Hematopoietic multipotent progenitor cell treated with erythropoietin and hydrocortisone succinate and interleukin-3 and kit ligand, for 6 days (in vitro differentiated cells): Measurements from ENCODE around the gene C8A.

Experiments used
- DNase-seq: peaks from one replicate; pipeline ENCODE4 v3.0.0-alpha.2; 2015

C8A gene

GRCh38 chr1:56897150-56898004 is 42.8 kb downstream of the C8A start:
- DNase-seq, result no peak

GRCh38 chr1:56898005-56898373 is 43.4 kb downstream of the C8A start:
- DNase-seq, result no peak

GRCh38 chr1:56898879-56899278 is 44.3 kb downstream of the C8A start:
- no peak for DNase-seq

DNA sequence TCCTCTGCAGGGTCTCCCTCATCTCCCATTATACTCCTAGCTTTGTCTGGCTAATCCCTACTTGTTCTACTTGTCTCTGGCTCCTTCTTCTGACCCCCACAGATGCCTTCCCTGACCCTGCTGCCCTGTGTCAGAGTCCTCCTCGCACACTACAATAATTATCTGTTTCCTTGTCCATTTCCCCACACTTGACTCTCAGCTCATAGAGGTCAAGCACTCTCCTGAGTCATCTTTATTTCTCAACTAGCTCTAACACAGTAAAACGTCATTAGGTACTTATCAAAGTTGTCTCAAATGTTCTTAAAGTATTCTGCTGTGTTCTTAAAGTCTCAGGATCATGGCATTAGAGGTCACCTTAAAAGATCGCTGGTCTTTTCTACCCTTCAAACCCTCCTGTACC is 47.1 kb downstream of the C8A start:
- no peak for DNase-seq

DNA sequence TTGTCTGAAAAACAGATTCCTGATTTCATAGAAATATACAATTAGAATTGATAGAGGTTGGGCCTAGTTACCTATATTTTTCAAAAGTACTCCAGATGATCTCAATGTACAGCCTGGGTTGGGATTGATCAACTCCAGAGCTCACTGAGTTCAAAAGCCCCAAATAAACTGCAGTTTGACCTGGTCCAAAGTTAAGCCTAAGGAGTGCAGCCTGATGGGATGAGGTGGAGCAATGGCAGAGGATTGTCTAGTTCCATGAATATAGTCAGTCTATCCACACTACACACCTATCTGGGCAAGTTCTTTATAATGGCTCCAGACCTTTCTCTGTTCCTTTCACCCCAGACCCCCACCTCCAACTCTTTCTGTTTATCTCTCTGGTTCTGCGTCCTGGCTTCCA is 49.2 kb downstream of the C8A start:
- DNase-seq, result no peak

DNA sequence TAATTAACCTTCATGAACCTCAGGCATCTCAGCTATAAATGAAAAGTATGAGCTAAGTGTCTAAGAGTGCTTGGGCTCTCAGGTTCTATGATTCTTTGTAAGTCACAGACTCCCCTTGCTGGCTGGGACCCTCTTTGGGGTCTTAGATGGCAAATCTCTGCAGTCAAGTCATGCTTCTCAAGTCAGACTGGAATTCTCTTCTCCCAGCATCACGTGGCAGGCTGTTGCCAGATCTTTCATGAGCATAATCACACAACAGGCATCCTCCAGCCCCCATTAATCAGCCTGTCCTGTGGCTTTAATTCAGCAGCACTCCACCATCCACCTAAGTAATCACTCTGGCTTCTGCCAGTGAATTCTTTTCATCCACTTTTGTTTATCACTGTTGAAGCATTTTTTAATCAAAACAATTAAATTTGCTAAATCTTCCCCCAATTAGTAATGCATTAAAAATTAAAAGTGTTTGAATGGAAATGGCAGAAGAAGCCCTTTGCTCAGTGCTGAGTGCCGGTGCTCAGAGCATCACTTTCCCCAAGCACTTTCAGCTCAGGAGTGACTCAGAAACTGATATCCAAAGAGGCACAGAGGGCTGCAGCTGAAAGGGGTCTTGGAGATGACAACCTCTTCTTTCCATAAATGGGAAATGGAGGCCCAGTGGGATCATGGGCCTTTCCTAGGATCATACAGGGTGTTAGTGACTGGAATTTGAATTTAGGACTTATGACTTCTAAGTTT is 50.2 kb downstream of the C8A start:
- no peak for DNase-seq

DNA sequence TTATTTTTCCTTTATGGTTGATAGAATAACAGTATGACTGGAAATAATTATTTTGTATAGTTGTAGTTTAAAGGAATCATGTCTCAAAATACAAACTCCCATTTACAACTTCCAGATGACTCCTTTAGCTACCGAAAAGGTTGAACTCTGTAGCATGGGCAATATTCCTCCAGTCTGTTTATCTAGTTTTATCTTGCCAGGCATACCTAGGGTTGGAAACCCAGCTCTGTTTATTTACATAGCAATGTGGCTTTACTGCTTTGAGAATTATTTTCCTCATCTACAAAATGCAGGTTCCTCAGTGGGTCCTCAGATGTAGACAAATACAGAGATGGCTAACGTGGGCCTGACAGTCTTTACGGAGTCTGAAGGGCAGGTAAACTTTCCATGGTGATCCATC is 51.1 kb downstream of the C8A start:
- no peak for DNase-seq

GRCh38 chr1:56908619-56909221 is 54.1 kb downstream of the C8A start:
- DNase-seq, result peak; percentile 8

DNA sequence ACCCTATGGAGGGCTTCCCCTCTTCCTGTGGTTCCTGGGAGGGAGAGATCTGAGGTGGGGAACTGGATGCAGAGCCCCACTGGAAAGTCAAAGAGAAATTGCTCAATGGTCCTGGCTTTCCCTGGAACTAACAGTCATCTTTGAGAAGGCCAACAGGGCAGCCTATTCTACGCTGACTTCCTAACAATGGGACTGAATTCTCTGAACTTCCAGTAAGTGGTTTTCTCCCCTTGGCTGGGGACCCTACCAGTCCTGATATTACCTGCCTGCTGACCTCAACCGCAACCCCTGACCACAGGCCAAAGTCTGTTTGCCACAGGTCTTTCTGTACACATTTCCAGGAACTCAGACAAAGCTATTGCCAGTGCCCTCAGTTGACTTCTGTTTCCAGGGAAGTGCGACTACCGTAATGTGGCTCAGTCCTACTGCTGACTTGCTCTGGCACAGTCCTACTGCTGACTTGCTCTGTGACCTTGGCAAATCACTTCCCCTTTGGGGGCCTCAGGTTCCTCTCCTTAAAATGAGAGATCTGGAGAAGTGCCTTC is 55.9 kb downstream of the C8A start:
- peak; percentile 21 for DNase-seq

- DNase-seq, result no peak
Measured at GRCh38 chr1:56911098-56911938, 56.7 kb downstream of the C8A start.

GRCh38 chr1:56912325-56912724 is 57.7 kb downstream of the C8A start:
- no peak for DNase-seq

DNA sequence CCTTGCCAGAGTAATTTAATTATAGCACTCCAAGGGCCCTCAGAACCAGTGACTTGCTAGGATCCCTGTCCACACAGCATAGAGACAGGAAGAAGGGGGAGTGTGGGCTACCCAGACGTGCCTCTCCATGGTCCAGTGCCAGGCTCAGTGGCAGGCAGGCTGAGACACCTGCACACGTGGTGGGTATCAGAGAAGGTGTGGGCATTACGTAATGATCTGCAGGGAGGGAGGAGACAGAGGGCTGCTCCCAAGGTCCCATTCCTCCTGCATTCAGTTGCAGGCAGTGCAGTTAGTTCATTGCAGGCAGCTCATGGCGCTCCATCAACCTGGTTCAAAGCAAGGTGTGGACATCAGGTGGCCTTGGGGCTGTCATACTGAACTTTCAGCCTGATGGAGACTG is 61.4 kb downstream of the C8A start:
- no peak for DNase-seq

GRCh38 chr1:56916630-56917029 is 62.0 kb downstream of the C8A start:
- no peak for DNase-seq

DNA sequence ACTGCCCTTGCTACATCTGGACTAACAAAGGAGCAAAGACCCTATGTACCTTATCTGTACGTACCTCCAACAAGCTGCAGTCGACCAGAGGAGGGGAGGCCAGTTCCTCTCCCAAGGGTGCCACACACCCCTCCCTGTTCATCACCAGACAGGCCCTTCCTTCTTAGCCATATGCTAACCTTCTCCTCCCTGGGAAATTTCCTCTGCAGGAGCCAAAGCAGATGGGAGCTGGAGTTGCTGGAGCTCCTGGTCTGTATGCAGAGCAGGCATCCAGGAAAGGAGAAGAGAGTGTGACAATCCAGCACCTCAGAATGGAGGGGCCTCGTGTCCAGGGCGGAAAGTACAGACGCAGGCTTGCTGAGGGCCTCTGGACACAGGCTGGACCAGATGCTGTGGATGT is 62.8 kb downstream of the C8A start:
- DNase-seq, result no peak

- DNase-seq, result no peak
Measured at GRCh38 chr1:56920591-56921001, 66.0 kb downstream of the C8A start.

GRCh38 chr1:56921479-56921878 is 66.9 kb downstream of the C8A start:
- no peak for DNase-seq

DNA sequence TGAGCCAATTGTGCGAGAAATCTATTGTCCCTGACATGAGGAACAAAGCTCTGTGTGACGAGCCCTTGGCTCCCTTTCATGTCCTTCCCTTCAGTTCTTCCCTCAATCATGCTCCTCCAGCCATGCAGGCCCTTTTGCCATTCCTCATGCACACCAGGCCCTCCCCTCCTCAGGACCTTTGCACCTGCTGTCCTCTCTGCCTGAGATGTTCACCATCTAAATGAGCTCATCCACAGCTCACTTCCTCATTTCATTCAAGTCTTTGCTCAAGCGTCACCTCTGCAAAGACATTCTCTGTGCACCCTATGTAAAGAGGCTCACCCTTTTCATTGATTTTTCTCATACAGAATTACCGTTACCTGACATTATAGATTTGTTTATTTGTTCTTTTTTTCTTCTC is 67.5 kb downstream of the C8A start:
- DNase-seq, result no peak

- DNase-seq, result no peak
Measured at GRCh38 chr1:56922507-56922906, 67.9 kb downstream of the C8A start.

GRCh38 chr1:56923201-56923600 is 68.6 kb downstream of the C8A start:
- no peak for DNase-seq

DNA sequence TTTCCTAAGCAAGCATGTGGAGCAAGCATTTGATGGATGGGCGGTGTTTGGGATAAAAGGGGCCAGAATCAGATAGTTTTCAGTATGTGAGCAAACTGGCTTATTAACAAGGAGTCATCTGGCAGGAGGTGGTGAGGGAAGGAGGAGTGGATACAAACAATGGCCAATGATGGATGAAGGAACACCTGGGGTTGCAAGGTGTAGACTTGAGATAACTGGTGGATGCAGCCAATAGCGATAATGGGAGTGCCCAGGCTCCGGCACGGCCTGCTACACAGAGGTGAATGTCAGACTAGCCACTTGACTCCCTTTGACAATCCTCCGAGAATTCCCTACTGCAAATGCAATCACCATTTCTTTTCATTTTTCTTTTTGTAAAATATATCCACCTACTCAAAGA is 69.5 kb downstream of the C8A start:
- no peak for DNase-seq

- DNase-seq, result no peak
Measured at GRCh38 chr1:56925193-56925592, 70.6 kb downstream of the C8A start.

GRCh38 chr1:56927171-56927570 is 72.6 kb downstream of the C8A start:
- no peak for DNase-seq

DNA sequence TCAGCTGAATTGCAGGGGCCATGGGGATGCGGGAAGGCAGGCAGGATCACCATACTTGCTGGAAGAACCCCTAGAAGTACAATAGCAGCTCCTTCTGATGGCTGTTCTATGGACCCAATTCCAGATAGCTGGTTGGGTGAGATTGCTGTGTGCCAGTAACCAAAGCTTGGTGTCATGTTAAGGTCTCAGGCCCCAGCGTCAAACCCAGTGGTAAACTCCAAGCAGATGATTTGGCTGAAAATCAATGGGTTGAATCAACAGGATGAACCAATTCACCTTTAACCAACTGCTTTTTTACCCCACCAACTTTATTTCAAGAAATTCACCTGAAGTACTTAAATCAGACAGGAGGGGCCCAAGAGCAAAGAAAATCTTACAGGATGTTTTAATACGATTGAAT is 73.4 kb downstream of the C8A start:
- no peak for DNase-seq
